ENCODE data around the gene PPP1R36. TPM values are rescaled to one million over a fixed set of nuclear protein-coding genes. Genes with fewer than 3 reads are reported as not detected.

Gene PPP1R36
- total and polyA plus RNA-seq, 2 of the 8 experiments (the other 6 are each of a cell fraction or from before 2014, with no cell fraction given): 0.39 to 0.93 TPM

DNA sequence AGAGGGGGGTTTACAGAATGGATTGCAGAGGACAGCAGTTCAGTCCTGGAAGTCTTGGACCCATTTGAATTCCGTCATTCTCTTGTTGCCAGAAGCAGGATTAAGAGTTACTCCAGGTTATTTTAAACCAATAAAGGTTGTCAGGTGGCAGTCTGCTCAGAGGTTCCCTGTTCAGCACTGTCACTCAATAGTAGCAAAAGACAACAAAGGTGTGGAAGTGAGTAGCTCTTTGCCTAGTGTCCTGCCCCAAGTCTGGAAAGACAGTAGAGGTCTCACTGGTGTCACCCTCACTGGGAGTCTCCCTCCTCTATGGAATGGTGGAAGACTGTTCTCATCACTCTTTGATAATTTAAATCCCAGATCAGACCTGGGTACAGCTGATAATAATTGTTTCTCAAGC is 81.0 kb downstream of the PPP1R36 start:
- no peaks in the 10 kb centered on the region for H4K20me1 ChIP-seq (replicated peaks in 1 of 2; ENCODE audit: control insufficient read depth in 1 of 2, insufficient read depth in 2 of 2, low read length in 2 of 2)
- peaks cover 0 to 6% (median 1%) of the 10 kb centered on the region in 4 experiments; a peak in 3 of 7 replicates for H3K4me1 ChIP-seq (replicated peaks in 1 of 4; ENCODE audit: control insufficient read depth in 3 of 4, insufficient read depth in 4 of 4, low read length in 3 of 4)
- no peak overlapping the region for H3K27ac ChIP-seq (ENCODE audit: low read depth, low read length)
- no peak overlapping the region for H3K9ac ChIP-seq (replicated peaks in 1 of 4; ENCODE audit: extremely low read depth in 1 of 4, low read depth in 3 of 4, low read length in 3 of 4)
- no peaks in the 10 kb centered on the region for H3K79me1 ChIP-seq (ENCODE audit: low read depth, low read length)
- no peak overlapping the region for H2AFZ ChIP-seq (ENCODE audit: low read length)
- H3K14ac ChIP-seq (ENCODE audit: insufficient read length): no peak overlapping the region
- no peak overlapping the region for H3K4ac ChIP-seq (replicated peaks; ENCODE audit: insufficient read length, low read depth, low read length)
- H3K56ac ChIP-seq (replicated peaks; ENCODE audit: insufficient read length, low read depth, low read length): no peak overlapping the region
- H3K9me3 ChIP-seq (ENCODE audit: insufficient read depth in 2 of 2, low read depth in 1 of 2, low read length in 1 of 2): no peaks in the 10 kb centered on the region
- POLR2A ChIA-PET (ENCODE audit: partially characterized antibody): interaction anchor here (0.8 to 1.5 kb wide), 2 partner anchors 15 to 91 kb away, joined by 3 read pairs; partner anchors contain the start of gene HSPA2
- H3K23ac ChIP-seq (ENCODE audit: insufficient read length): no peak overlapping the region
- H2BK120ac ChIP-seq (replicated peaks; ENCODE audit: low read depth, low read length): no peak overlapping the region
- no peak overlapping the region for H2BK5ac ChIP-seq (ENCODE audit: low read depth, low read length)
- TF ChIP-seq, protein P1, sequence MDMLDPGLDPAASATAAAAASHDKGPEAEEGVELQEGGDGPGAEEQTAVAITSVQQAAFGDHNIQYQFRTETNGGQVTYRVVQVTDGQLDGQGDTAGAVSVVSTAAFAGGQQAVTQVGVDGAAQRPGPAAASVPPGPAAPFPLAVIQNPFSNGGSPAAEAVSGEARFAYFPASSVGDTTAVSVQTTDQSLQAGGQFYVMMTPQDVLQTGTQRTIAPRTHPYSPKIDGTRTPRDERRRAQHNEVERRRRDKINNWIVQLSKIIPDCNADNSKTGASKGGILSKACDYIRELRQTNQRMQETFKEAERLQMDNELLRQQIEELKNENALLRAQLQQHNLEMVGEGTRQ (IDR thresholded peaks at IDR 0.05; ENCODE audit: low read length): no peak
- no peak for TF ChIP-seq RXRA (IDR thresholded peaks at IDR 0.05; ENCODE audit: insufficient read depth, low read depth, low read length)
- TF ChIP-seq CHD2 (IDR thresholded peaks at IDR 0.05; ENCODE audit: low read length): no peak
- TF ChIP-seq HDAC2 (IDR thresholded peaks at IDR 0.05; ENCODE audit: borderline replicate concordance in 1 of 2, low read depth in 2 of 2, low read length in 2 of 2): no peak
- no peak for TF ChIP-seq FOSL1 (IDR thresholded peaks at IDR 0.05; ENCODE audit: insufficient read depth, low read depth, low read length)
- TF ChIP-seq POLR2AphosphoS5 (IDR thresholded peaks at IDR 0.05; ENCODE audit: low read depth, low read length): no peak
- TF ChIP-seq RFX5 (IDR thresholded peaks at IDR 0.05; ENCODE audit: borderline replicate concordance, low read depth, low read length): no peak
- TF ChIP-seq POU5F1 (IDR thresholded peaks at IDR 0.05; ENCODE audit: low read depth, low read length): no peak
- TF ChIP-seq KDM5A (IDR thresholded peaks at IDR 0.05; ENCODE audit: low read length): no peak
- no peak for TF ChIP-seq CREB1 (IDR thresholded peaks at IDR 0.05)
- H3K4me3 ChIP-seq (ENCODE audit: extremely low read depth in 1 of 4, insufficient read depth in 2 of 4, low read depth in 3 of 4, low read length in 4 of 4): no peak overlapping the region
- H2BK20ac ChIP-seq (ENCODE audit: low read length): no peak overlapping the region
- H3K79me2 ChIP-seq (ENCODE audit: control insufficient read depth in 1 of 2, insufficient read depth in 2 of 2, low read length in 2 of 2): no peaks in the 10 kb centered on the region
- no peak overlapping the region for H4K5ac ChIP-seq (ENCODE audit: insufficient read length, low read depth, low read length)
- no peak overlapping the region for H4K91ac ChIP-seq (replicated peaks; ENCODE audit: insufficient read length, low read length)
- H3K4me2 ChIP-seq (ENCODE audit: insufficient read depth in 1 of 2, low read depth in 2 of 2, low read length in 2 of 2): no peak overlapping the region
- H3K27me3 ChIP-seq (replicated peaks in 1 of 4; ENCODE audit: control insufficient read depth in 3 of 4, extremely low read depth in 1 of 4, insufficient read depth in 3 of 4, low read length in 3 of 4): no peaks in the 10 kb centered on the region
- H2AK5ac ChIP-seq (ENCODE audit: low read depth, low read length): no peak overlapping the region
- no peak overlapping the region for H3K18ac ChIP-seq (ENCODE audit: extremely low read depth, low read length)
- no peak overlapping the region for H2BK15ac ChIP-seq (ENCODE audit: low read length)
- no peaks in the 10 kb centered on the region for H3K36me3 ChIP-seq (ENCODE audit: control insufficient read depth in 2 of 4, insufficient read depth in 4 of 4, low read length in 3 of 4)
- CTCF ChIA-PET (ENCODE audit: partially characterized antibody): interaction anchor here (0.6 to 1.9 kb wide), 8 partner anchors 9 to 666 kb away, joined by 3 to 5 read pairs (median 3); no protein-coding TSS in a partner anchor
- no peaks in the 10 kb centered on the region for H3K23me2 ChIP-seq (ENCODE audit: low read depth, low read length)
- WGBS, 2 experiments (ENCODE audit: extremely low coverage in 1 of 2, insufficient coverage in 1 of 2, insufficient read length in 1 of 2, insufficient replicate concordance in 2 of 2, low coverage in 1 of 2, low lambda C conversion rate in 2 of 2, missing lambda C conversion rate in 1 of 2): 91% methylated on average over 1 of the region's 1 CpG; no CpG with 5 or more reads in 1 of the 2 experiments
- DNase-seq (ENCODE audit: low read depth in 1 of 2, low spot score in 2 of 2): no peak
- no peak overlapping the region for H4K8ac ChIP-seq (ENCODE audit: extremely low read depth, insufficient read depth, low read length)
- no peak overlapping the region for H2BK12ac ChIP-seq (ENCODE audit: low read depth, low read length)
- FAIRE-seq: no peak
